Embryonic facial prominence (tissue), 1 donor: ENCODE data around the gene TMEM14A.
"Not testable (repeated sequence)": the region's sequence is repeated elsewhere in the genome, so short reads cannot be mapped to it uniquely, and the experiment has no call there.

Experiments used
- DNase-seq: peaks from one replicate; pipeline ENCODE4 v3.0.0-alpha.2; 2016; ENCODE audit errors: extremely low spot score

TMEM14A gene

GRCh38 chr6:52657870-52658269 lies 13.0 kb upstream of the TMEM14A start:
- DNase-seq: no peak

GRCh38 chr6:52661551-52661950 lies 9.4 kb upstream of the TMEM14A start:
- peak; percentile 47 for DNase-seq

- DNase-seq: no peak
These were observed 8.9 kb upstream of the TMEM14A start for GRCh38 chr6:52662031-52662430.

GRCh38 chr6:52663120-52663935 lies 7.6 kb upstream of the TMEM14A start:
- peak; percentile 78 for DNase-seq

- no peak for DNase-seq
These were observed 7.1 kb upstream of the TMEM14A start for GRCh38 chr6:52663936-52664185.

GRCh38 chr6:52664186-52664990 lies 6.5 kb upstream of the TMEM14A start:
- peak; percentile 90 for DNase-seq

- DNase-seq: no peak
These were observed 5.8 kb upstream of the TMEM14A start for GRCh38 chr6:52664991-52665686.

- no peak for DNase-seq
These were observed 4.8 kb upstream of the TMEM14A start for GRCh38 chr6:52666071-52666470.

- no peak for DNase-seq
These were observed 4.4 kb upstream of the TMEM14A start for GRCh38 chr6:52666523-52666922.

- no peak for DNase-seq
These were observed 3.3 kb upstream of the TMEM14A start for GRCh38 chr6:52667572-52667971.

- DNase-seq: no peak
These were observed 763 bp downstream of the TMEM14A start for GRCh38 chr6:52671676-52672075.

GRCh38 chr6:52672412-52673025 lies 1.6 kb downstream of the TMEM14A start:
- DNase-seq: no peak

- no peak for DNase-seq
These were observed 3.8 kb downstream of the TMEM14A start for GRCh38 chr6:52674666-52675065.

GRCh38 chr6:52675372-52675771 lies 4.5 kb downstream of the TMEM14A start:
- no peak for DNase-seq

- DNase-seq: not testable (repeated sequence)
These were observed 5.7 kb downstream of the TMEM14A start for GRCh38 chr6:52676631-52677030.

- no peak for DNase-seq
These were observed 10.5 kb downstream of the TMEM14A start for GRCh38 chr6:52681416-52681815.

GRCh38 chr6:52686878-52687699 lies 16.2 kb downstream of the TMEM14A start:
- no peak for DNase-seq

GRCh38 chr6:52689857-52690256 lies 18.9 kb downstream of the TMEM14A start:
- no peak for DNase-seq

GRCh38 chr6:52691718-52692117 lies 20.8 kb downstream of the TMEM14A start:
- no peak for DNase-seq

- DNase-seq: no peak
These were observed 22.9 kb downstream of the TMEM14A start for GRCh38 chr6:52693773-52694172.

GRCh38 chr6:52694404-52694803 lies 23.5 kb downstream of the TMEM14A start:
- no peak for DNase-seq
